CD4-positive, alpha-beta T cell treated with Interleukin-15 for 4 hours (primary cell): ENCODE results near the gene LAGE3.
"Not testable (repeated sequence)": the region's sequence is repeated elsewhere in the genome, so short reads cannot be mapped to it uniquely, and the experiment has no call there.

Source experiments
- DNase-seq: peaks from one replicate; pipeline ENCODE4 v3.0.0-alpha.2; 2020; ENCODE audit warnings: low spot score

The LAGE3 gene

DNA sequence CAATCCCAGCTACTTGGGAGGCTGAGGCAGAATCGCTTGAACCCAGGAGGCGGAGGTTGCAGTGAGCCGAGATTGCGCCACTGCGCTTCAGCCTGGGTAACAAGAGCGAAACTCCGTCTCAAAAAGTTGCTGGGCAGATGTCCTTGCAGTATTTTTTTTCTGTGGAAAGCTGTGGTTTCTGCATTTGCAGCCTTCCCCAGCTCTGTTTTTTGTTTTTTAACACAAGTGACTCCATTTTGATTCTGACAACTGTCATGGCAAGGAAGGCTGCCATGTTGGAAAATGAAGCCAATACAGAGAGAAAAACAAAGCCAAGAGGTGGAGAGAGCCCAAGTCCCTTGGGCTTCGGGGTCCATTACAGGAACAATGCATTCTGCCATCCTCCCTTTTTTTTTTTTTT lies 23.0 kb upstream of the LAGE3 start:
- DNase-seq: no peak

DNA sequence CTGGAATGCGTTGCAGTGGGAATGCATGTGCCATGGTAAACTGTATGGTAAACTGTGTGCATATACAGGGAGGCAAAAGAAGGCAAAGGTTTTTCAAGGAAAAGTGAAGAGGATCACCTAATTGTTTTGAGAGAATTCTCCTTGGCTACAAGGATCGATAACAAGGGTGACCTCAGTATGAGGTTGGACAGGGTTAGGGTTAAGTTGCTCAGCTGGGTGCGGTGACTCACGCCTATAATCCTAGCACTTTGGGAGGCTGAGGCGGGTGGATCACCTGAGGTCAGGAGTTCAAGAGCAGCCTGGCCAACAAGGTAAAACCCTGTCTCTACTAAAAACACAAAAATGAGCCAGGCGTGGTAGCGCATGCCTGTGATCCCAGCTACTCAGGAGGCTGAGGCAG lies 22.3 kb upstream of the LAGE3 start:
- not testable (repeated sequence) for DNase-seq

DNA sequence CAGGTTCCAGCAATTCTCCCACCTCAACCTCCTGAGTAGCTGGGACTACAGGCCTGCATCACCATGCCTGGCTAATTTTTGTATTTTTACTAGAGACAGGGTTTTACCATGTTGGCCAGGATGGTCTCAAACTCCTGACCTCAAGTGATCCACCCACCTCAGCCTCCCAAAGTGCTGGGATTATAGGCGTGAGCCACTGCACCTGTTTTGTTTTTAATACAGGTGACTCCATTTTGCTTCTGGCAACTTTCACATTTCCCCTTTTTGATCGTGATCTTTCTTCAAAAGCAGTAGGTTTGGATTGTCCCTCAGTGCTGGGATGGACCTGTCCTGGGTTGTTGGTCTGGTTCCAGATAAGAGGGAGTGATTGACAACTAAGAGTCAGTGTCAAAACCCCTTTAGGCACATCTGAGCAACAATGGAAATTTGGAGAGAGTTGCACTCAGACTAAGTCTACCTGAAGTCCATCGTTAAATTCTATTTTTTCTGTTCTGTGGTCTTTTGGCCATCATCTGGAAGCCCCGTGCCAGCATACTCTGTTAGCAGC lies 17.6 kb upstream of the LAGE3 start:
- DNase-seq: not testable (repeated sequence)

DNA sequence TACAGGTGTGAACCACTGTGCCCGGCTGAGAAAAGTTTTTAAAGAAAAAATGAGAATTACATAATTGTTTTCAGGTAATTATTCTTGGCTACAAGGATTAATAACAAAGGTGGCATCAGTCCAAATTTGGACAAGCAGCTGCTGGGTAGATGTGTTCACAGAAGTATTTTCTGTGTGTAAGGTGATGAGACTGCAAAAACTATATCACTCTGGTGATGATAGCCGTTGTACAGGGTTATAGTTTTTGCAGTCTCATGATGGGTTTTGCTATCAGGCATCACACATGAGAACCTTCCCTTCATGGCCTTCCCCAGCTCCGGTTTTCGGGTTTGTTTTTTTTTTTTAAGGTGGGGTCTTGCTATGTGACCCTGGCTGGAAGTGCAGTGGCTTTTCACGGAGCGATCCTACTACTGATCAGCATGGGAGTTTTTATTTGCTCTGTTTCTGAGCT lies 16.4 kb upstream of the LAGE3 start:
- DNase-seq: no peak

DNA sequence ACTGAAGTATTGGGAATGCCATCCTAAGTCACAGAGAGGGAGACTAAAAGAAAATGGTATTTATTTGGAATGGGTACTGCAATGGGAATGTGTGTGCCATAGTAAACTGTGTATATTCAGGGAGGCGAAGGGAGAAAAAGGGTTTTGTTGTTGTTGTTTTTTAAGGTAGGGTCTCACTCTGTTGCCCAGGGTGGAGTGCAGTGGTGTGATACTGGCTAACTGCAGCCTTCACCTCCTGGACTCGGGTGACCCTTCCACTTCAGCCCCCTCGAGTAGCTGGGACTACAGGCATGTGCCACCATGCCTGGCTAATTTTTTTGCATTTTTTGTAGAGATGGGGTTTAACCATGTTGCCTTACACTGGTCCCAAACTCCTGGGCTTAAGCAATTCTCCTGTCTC lies 15.6 kb upstream of the LAGE3 start:
- no peak for DNase-seq

DNA sequence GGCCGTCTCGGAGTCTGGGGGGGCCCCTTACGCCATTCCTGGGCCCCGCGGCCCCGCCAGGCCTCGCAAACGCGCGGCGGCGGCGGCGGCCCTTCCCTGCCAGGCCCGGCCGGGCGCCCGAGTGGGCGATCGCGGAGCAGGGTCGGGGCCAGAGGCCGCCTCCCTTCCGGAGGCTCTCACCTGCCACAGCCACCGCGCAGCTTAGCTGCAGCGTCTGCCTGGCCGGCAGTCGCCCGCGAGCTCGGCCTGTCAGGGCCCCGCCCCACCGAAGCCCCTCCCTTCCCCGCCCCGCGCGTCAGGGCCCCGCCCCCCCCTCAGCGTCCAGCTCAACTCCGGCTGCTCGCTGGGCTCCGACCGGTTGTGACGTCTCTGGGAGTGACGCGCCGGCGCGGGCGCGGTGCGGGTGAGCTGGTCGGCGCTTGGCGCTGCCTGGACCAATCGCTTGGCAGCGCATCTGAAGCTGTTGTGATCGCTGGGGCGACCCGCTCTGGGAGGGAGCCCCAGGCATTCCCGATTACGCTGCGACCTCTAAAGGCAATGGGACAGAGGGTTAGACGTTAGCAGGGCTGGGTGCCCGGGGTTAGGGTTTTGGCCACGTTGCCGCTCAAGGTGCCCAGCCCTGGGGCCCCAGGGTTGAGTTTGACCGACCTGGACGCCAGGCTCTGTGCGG lies 11.5 kb upstream of the LAGE3 start, which contains the start of gene SLC10A3:
TSS of gene SLC10A3 (minus strand) at position 216 of the 670 bp plus-strand sequence. CDS start 1,689 bp downstream, outside the sequence.
- peak; percentile 92 for DNase-seq

DNA sequence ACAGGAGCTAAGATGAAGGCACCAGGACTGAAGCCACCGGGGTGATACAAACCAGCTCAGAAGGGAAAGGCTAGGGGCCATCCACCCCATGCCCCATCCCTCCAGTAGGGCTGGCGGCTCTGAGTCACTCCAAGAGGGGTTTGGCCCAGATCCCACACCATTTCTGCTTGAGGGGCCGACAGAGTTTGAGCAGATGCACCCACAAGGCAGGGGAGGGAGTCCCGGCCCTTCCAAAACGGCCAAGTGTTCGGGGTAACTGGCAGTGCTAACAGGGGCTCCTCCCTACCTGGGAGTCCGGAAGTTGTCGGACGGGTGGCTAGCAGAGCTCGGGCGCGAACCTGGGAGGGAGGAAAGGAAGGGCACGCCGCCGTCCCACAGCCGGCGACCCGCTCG lies 10.9 kb upstream of the LAGE3 start:
- peak; percentile 13 for DNase-seq

DNA sequence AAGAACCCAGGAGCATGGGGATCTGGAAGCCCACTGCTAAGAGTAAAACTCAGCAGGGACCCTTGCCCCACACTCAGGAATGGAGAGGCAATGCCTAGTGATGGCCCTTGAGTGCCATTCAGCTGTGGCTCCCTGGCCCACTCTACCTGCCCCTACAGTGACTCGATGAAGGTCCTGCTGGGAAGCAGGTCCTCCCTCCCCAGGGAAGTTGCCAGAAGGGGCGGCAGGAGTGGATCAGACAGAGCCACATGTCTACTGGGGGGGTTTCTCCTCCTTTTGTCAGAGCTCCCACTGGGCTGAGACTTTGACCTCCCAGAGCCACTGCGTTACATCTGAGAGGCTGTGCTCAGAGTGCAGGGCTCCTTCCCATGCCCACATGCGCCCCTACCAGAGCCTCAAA lies 10.1 kb upstream of the LAGE3 start:
- no peak for DNase-seq

DNA sequence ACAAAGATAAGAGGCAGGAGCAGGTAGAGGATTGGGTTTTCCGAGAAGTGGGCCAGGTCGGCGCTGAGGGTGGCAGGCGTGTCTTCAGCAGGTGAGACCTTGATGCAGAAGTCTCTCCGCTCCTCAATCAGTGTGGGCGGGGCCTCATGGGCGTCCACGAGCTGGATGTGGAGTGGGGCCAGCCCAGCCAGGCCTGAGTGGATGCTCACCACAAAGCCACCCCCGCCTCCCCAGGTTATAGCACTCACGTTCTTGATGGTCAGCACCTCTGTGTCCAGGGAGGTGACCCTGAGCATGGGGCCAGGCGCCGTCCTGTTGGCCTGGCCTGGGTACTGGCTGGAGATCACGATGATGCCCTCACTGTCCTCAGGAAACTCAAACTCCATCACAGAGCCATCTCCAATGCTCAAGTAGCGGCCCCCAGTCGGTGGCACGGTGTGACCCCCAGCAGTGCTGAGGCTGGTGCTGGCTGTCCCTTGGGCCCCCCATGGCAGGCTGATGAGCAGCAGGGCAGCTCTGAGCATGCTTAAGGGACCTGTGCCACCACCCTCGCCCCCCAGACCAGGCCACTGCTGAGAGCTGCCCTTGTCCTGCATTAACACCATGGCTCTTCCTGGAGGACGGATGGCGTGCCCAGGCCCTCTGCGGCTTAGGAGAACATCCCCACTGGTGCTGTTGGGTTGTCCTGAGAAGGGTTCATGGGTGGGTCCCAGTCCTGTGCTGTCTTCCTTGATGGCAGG lies 9.4 kb upstream of the LAGE3 start:
- DNase-seq: no peak

DNA sequence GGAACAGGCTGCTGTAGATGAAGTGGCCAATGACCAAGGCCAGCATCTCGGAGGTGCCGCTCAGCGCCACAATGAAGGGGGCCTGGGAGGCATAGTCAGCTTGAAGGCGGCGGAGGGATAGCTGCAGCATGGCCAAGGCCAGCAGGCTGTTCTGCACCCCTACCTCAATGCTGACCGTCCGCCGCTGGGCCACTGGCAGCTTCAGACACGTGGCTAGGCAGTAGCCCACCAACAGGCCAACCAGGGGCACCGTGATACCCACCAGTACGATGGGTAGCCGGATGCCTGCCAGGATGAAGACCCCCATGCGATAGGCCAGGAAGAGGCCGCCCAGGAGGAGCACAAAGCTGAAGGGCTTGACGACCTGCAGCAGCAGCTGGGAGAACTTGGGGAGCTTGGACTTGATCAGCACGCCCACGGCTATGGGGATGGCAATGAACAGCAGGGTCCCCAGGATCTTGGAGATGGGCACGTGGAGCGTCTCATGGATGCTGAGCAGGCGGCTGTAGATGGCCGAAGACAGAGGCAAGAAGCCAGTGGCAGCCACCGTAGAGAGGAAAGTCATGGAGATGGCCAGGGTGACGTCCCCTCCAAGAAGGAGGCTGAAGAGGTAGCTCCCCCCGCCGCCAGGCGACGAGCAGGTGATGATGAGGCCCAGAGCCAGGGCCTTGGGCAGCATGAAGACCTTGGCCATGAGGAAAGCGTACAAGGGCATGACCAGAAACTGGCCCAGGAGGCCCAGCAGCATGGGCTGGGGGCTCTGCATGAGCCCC lies 8.6 kb upstream of the LAGE3 start:
- no peak for DNase-seq

DNA sequence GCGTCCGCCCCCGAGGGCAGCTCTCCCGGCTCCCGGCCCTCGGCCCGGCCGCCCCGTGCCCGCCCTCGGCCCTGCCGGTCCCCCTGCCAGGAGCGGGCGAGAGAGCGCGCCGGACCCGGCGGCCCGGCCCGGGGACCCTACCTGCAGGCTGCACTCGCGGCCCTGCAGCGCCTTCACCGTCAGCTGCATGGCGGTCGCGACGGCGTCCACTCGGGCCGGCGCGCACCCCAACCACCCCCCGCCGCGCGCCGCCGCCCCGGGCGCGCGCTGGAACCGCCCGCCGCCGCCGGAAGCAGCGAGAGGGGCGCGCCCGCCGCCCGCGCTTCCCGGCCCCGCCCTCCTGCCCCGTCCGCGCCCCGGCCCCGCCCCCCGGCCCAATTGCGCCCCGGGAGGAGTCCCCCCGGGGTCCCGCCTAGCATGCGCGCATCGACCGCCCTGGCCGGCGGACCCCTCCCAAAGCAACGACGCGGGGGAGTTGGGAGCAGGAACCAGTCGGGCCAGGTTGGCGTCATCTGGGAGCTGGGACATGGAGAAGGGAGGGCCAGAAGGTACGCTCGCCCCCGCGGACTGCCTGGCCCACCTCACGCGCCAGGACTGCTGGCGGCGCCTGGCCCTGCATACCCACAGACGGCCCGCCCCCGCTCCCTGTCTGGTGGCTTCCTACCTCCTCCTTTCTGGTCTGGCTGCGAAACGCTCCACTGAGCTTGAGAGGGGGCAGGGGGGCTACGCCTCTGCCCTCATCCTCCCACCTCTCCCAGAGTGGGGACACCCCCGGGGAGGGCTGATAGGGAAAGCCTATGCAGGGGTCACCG lies 7.5 kb upstream of the LAGE3 start, which contains the start of gene UBL4A:
TSS of gene UBL4A (minus strand) at position 220 of the 812 bp plus-strand sequence. CDS start at position 189, 31 bp downstream.
- peak; percentile 45 for DNase-seq

DNA sequence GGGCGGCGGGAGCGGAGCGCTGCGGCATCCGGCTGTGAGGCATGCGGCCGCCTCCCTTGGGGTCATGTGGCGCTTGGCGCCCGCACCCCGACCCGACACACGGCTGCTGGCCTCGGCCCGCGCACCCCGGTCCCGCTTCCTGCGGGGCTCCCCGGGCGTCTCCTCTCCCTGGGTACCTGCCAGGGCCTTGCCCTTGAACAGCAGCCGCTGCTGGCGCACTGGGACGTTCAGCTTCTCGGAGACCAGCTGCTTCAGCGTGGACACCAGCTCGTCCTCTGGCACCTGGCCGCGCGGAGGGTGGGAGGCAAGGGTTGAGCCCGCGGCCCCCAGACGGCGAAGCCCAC lies 6.9 kb upstream of the LAGE3 start:
- DNase-seq: peak; percentile 16

DNA sequence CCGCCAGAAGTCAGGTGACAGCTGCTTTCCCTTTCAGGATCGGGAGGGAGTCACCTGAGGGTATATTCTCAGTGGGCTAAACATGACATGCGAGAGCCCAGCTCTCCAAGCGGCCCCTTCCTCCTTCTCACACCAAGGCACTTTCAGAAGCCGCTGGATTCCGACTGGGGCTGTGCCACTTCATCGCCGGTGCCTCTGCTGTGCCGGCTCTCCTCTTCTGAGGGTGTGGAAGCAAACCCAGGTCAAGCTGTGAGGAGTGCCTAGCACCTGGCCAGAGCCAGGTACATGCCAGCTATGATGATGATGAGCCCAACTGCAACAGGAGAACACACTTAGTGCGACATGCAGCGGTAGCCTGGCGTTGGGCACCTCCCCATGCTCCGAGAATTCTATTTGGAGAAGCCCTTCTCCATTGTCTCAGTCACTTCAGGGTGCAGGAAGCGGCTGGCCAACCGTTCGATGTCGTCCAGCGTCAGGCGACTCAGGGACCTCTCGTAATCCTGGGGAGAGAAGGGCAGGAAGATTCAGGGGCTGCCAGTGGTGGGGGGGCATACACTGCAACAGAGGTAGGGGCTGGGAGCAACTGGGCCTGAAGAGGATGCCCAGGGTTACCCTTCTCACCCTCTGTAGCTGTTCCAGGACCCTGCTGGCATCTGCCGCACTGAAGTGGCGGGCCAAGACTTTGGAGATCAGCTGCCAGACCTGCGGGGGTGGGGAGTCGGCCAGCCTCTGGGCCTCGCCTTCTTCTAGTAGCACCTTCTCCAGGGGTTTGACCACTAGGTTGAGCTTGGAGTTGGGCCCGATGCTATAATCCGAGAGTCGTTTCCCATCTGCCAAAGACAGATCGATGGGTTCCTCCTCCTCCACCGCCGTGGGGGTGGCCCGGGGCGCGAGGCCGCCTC lies 6.3 kb upstream of the LAGE3 start:
- DNase-seq: no peak

DNA sequence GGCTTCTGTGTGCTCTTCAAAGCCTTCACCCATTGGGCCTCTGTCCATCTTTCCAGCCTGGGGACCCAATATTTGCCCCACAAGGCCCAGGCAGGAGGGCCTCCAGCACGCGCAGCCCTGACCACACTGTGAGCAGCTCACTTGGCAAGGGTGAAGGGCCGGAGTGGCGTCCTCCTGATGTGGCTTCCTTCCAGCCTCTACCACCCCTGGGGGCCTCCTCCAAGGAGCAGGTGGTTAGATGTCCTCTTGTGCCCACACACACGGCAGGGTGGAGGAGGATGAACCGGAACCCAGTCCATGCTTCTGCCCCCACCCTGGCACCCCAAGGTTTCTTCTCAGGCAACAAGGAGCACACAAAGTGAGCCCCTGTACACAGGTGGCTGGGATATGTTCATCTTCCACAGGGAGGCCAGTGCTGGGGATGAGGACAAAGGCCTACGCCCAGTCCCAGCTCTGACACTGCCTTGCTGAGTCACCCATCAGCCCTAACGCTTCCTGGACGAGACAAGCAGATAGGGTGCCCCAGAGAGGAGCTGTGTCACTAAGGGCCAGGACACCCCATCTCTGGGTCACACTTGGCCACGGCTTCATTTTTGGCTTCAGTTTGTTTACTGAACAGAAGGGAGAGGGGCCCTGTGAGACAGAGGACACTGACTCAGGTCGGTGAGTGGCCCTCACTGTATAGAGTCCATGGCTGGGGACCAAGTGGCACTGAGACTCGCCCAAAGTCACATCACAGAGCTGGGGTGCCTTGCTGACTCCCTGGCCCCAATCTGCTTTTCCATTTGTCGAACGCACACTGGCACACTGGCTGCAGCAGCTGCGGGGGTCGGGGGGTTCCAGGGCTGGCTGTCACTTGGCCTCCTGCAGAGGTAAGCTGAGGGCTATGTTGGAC lies 5.4 kb upstream of the LAGE3 start:
- no peak for DNase-seq

DNA sequence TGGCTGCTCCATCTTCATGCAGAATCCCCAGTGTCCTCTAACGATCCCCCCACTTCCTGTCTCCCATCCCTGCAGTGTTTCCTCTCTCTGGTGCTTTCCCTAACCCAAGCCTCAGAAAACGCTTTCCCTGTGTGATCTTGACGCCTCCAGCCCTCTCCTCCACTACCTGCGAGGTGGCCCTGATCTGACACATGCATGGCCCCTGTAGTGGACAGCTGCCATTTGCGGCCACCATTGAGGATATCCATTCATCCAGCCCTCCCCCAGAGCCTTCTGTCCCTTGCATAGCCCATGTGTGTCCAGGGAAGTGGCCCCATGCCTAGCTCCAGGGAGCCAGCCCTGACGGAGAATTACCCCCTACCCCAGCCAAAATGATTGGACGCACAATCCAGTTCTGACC lies 4.2 kb upstream of the LAGE3 start:
- no peak for DNase-seq

DNA sequence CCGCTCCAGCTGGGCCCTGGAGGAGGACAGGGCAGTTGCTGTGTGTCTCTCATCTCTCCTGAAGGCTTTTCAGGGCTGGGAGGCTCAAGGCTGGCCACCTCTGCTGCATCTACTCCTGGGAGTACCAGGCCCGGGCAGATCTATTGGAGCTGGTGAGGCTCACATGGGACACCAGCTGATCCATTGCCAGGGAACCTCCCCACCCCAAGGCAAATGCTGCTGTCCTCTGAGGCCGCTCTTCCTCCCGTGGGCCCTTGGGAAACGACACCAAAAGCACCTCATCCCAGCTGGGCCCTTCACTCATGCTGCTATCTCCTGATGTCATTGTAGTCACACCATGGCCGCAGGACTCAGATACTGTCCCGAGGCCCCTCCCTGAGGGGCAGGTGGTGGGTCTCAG lies 3.7 kb upstream of the LAGE3 start:
- DNase-seq: no peak

DNA sequence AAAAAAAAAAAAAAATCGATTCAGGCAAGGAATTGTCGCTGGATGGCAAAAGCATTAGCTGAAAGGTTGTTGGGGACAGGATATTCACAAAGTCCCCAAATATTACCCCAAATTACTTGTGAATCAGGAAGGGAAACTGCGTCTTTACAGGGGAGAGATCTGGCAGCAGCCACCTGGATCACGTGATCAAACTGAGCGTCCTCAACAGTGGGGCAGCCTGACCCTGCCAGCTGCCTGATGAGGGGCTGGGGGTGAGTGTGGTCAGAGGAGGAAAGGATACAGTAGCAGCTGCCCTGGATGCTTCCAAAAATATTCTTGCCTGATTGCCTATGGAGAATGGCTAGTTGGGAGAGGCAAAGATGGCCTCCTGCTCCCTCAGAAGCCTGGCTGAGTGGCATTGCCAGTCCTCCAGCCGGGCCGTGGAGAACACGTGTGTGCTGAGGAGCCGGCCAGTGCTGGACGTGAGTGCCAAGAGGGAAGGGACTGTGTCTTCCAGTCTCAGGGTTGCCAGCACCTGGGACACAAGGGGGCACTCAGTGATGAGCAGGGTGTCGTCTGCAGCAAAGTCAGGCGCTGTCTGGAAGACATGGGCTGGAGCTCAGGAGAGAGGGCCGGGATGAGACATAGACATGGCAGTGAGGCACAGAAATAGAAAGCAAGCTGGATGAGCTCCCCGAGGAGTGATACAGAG lies 3.0 kb upstream of the LAGE3 start:
- no peak for DNase-seq

DNA sequence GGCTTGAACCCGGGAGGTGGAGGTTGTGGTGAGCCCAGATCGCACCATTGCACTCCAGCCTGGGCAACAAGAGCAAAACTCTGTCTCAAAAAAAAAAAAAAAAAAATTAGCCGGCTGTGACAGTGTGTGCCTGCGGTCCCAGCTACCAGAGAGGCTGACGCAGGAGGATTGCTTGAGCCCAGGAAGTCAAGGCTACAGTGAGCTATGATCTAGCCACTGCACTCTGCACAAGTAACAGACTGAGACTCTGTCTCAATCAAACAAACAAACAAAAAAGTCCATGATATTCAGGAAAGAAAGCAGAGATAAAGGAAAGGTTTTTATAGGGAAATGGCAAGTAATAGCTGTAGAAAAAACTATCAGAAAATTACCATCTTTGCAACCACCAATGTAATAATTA lies 2.1 kb upstream of the LAGE3 start:
- DNase-seq: no peak

DNA sequence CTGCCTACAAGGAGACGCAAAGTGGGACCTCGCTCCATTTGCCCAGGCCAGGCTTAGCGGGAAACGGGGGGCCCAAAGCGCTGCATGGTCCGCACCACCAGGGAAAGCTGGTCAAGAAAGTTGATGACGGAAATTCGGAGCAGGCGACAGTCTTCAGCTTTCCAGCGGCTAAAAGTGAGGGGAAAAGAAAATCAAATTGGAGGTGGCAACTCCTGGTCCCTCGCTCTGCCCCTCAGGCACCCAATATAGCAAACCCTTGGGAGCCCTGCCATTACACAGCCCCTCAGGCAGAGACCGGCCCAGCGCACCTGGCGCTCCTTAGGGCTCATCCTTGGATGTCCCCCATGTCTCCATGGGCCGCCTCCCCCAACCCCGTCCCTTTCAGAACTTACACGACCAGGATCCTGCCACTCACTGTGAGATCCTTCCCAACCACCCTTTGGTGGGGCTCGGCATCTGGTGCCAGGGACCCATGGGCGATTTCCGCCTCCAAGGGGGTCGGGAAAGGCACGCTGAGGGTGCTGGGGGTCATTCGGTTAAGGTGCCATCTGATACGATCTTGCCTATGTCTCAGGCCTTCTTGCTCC lies 1.1 kb downstream of the LAGE3 start:
- no peak for DNase-seq
